H1 (cell line): ENCODE results near the gene RBM4B. TPM values are rescaled to one million over a fixed set of nuclear protein-coding genes. Genes with fewer than 3 reads are reported as not detected.

Experiments
- CTCF ChIA-PET: fragments of 300-600 bp; sonication (Branson Sonifier 250); formaldehyde crosslinking; loops from one replicate; lab custom pipeline; 2021; ENCODE audit not compliant: partially characterized antibody; lab: Charles Lee
- POLR2A ChIA-PET: fragments of 300-600 bp; sonication (Branson Sonifier 250); formaldehyde crosslinking; loops from one replicate; lab custom pipeline; 2021; ENCODE audit warnings: inconsistent platforms; ENCODE audit not compliant: partially characterized antibody; lab: Charles Lee
- DNase-seq, 2 experiments: peaks; one replicate each; pipeline versions ENCODE4 v3.0.0 to v3.0.0-alpha.2; 2010 to 2022; ENCODE audit warnings: low spot score in 2 of 2, low read depth in 1 of 2, mixed read lengths in 1 of 2
- FAIRE-seq: peaks from 2 replicates; lab custom pipeline; 2011; peaks lifted over from hg19 to GRCh38; lab: Jason Lieb, UNC
- H2AFZ ChIP-seq: 2 replicates; pipeline ENCODE4 v1.8.1; 2012; ENCODE audit warnings: low read length, inconsistent platforms
- H2AK5ac ChIP-seq: 2 replicates; pipeline ENCODE4 v1.6.1; 2013; ENCODE audit warnings: low read depth, low read length
- H2BK120ac ChIP-seq: replicated peaks from 2 replicates; pipeline ENCODE3; 2013; ENCODE audit warnings: low read depth, low read length, inconsistent platforms
- H2BK12ac ChIP-seq: 2 replicates; pipeline ENCODE4 v1.6.1; 2013; ENCODE audit warnings: low read depth, low read length
- H2BK15ac ChIP-seq: 2 replicates; pipeline ENCODE4 v1.6.1; 2013; ENCODE audit warnings: low read length
- H2BK20ac ChIP-seq: 2 replicates; pipeline ENCODE4 v1.6.1; 2013; ENCODE audit warnings: low read length
- H2BK5ac ChIP-seq: 2 replicates; pipeline ENCODE4 v1.6.1; 2013; ENCODE audit warnings: low read depth, low read length
- H3K14ac ChIP-seq: 2 replicates; pipeline ENCODE4 v1.6.1; 2013; ENCODE audit warnings: inconsistent platforms; ENCODE audit not compliant: insufficient read length
- H3K18ac ChIP-seq: 2 replicates; pipeline ENCODE4 v1.6.1; 2013; ENCODE audit warnings: low read length; ENCODE audit errors: extremely low read depth
- H3K23ac ChIP-seq: 2 replicates; pipeline ENCODE4 v1.6.1; 2013; ENCODE audit warnings: inconsistent platforms; ENCODE audit not compliant: insufficient read length
- H3K23me2 ChIP-seq: 2 replicates; pipeline ENCODE4 v1.6.1; 2013; ENCODE audit warnings: low read depth, low read length
- H3K27ac ChIP-seq: 2 replicates; pipeline ENCODE4 v1.6.1; 2011; ENCODE audit warnings: low read depth, low read length, inconsistent platforms
- H3K27me3 ChIP-seq, 4 experiments: replicated peaks in 1 of 4; 1 replicate in 1 of 4; 2 replicates in 3 of 4; pipeline versions ENCODE4 v1.6.1 to v1.8.1; 2011 to 2013; ENCODE audit warnings: low read length in 3 of 4, mild to moderate bottlenecking in 3 of 4, inconsistent platforms in 2 of 4, mixed read lengths in 2 of 4, moderate library complexity in 1 of 4; ENCODE audit not compliant: control insufficient read depth in 3 of 4, insufficient read depth in 3 of 4; ENCODE audit errors: extremely low read depth in 1 of 4
- H3K36me3 ChIP-seq, 4 experiments: 2 replicates each; pipeline versions ENCODE4 v1.6.1 to v1.8.1; 2011 to 2013; ENCODE audit warnings: mild to moderate bottlenecking in 4 of 4, low read length in 3 of 4, moderate library complexity in 2 of 4, control low read depth in 1 of 4, inconsistent platforms in 1 of 4; ENCODE audit not compliant: insufficient read depth in 4 of 4, control insufficient read depth in 2 of 4
- H3K4ac ChIP-seq: replicated peaks from 2 replicates; pipeline ENCODE3; 2013; ENCODE audit warnings: low read length, low read depth, mixed read lengths, inconsistent platforms; ENCODE audit not compliant: insufficient read length
- H3K4me1 ChIP-seq, 4 experiments: replicated peaks in 1 of 4; 1 replicate in 1 of 4; 2 replicates in 3 of 4; pipeline versions ENCODE4 v1.6.1 to v1.8.1; 2011 to 2013; ENCODE audit warnings: low read length in 3 of 4, inconsistent platforms in 2 of 4, mixed read lengths in 1 of 4; ENCODE audit not compliant: insufficient read depth in 4 of 4, control insufficient read depth in 3 of 4
- H3K4me2 ChIP-seq, 2 experiments: 2 replicates each; pipeline versions ENCODE4 v1.6.1 to v1.8.1; 2011 to 2013; ENCODE audit warnings: low read depth in 2 of 2, low read length in 2 of 2, control low read depth in 1 of 2, inconsistent platforms in 1 of 2, mild to moderate bottlenecking in 1 of 2; ENCODE audit not compliant: insufficient read depth in 1 of 2
- H3K4me3 ChIP-seq, 4 experiments: fragments of 200-600, 300-600 bp in 1 of 4; sonication (generic), shearing (Covaris generic), sonication (Bioruptor Twin) in 1 of 4; 2 replicates each; pipeline versions ENCODE4 v1.5.1 to v1.8.1; 2011 to 2016; ENCODE audit warnings: low read length in 4 of 4, low read depth in 3 of 4, control low read depth in 2 of 4, inconsistent platforms in 2 of 4, mild to moderate bottlenecking in 2 of 4, mixed read lengths in 1 of 4, moderate library complexity in 1 of 4; ENCODE audit not compliant: insufficient read depth in 2 of 4; ENCODE audit errors: extremely low read depth in 1 of 4
- H3K56ac ChIP-seq: replicated peaks from 2 replicates; pipeline ENCODE3; 2013; ENCODE audit warnings: low read depth, mild to moderate bottlenecking, mixed read lengths, low read length, inconsistent platforms; ENCODE audit not compliant: insufficient read length
- H3K79me1 ChIP-seq: 2 replicates; pipeline ENCODE4 v1.6.1; 2013; ENCODE audit warnings: low read depth, low read length, control low read depth
- H3K79me2 ChIP-seq, 2 experiments: 2 replicates each; pipeline versions ENCODE4 v1.6.1 to v1.8.1; 2012 to 2013; ENCODE audit warnings: low read length in 2 of 2, mild to moderate bottlenecking in 2 of 2, inconsistent platforms in 1 of 2; ENCODE audit not compliant: insufficient read depth in 2 of 2, control insufficient read depth in 1 of 2
- H3K9ac ChIP-seq, 4 experiments: replicated peaks in 1 of 4; 1 replicate in 1 of 4; 2 replicates in 3 of 4; pipeline versions ENCODE4 v1.6.1 to v1.8.1; 2011 to 2013; ENCODE audit warnings: low read depth in 3 of 4, low read length in 3 of 4, control low read depth in 2 of 4, mild to moderate bottlenecking in 2 of 4, moderate library complexity in 2 of 4, inconsistent platforms in 1 of 4; ENCODE audit errors: extremely low read depth in 1 of 4
- H3K9me3 ChIP-seq, 2 experiments: 2 replicates each; pipeline versions ENCODE4 v1.6.1 to v1.8.1; 2012 to 2013; ENCODE audit warnings: mild to moderate bottlenecking in 2 of 2, moderate library complexity in 2 of 2, control low read depth in 1 of 2, inconsistent platforms in 1 of 2, low read depth in 1 of 2, low read length in 1 of 2, mixed read lengths in 1 of 2; ENCODE audit not compliant: insufficient read depth in 2 of 2
- H4K20me1 ChIP-seq, 2 experiments: replicated peaks in 1 of 2; 2 replicates each; pipeline versions ENCODE3 to v1.8.1; 2011 to 2013; ENCODE audit warnings: inconsistent platforms in 2 of 2, low read length in 2 of 2, mild to moderate bottlenecking in 1 of 2; ENCODE audit not compliant: insufficient read depth in 2 of 2, control insufficient read depth in 1 of 2
- H4K5ac ChIP-seq: 2 replicates; pipeline ENCODE4 v1.6.1; 2013; ENCODE audit warnings: low read length, low read depth, mixed read lengths, inconsistent platforms; ENCODE audit not compliant: insufficient read length
- H4K8ac ChIP-seq: 2 replicates; pipeline ENCODE4 v1.8.0; 2013; ENCODE audit warnings: mild to moderate bottlenecking, moderate library complexity, low read length, inconsistent platforms; ENCODE audit not compliant: insufficient read depth; ENCODE audit errors: extremely low read depth
- H4K91ac ChIP-seq: replicated peaks from 2 replicates; pipeline ENCODE3; 2013; ENCODE audit warnings: low read length, mixed read lengths, inconsistent platforms; ENCODE audit not compliant: insufficient read length
- CBX8 ChIP-seq: fragments of 300-800, 300-1000 bp; sonication (generic); IDR thresholded peaks from 2 replicates; pipeline ENCODE4 v1.7.1; 2016; ENCODE audit warnings: low read depth, low read length, borderline replicate concordance
- NRF1 ChIP-seq: IDR thresholded peaks from 2 replicates; pipeline ENCODE4 v1.6.1; 2011; ENCODE audit warnings: mild to moderate bottlenecking, low read depth, low read length, improper control_type of control experiment
- WGBS, 2 experiments: shearing (Covaris generic) in 1 of 2; methylation state at CpG; one replicate each; pipeline versions ENCODE4 v1.1.6 to v1.1.7; 2013 to 2015; ENCODE audit warnings: low lambda C conversion rate in 2 of 2, mixed read lengths in 2 of 2, inconsistent platforms in 1 of 2, low coverage in 1 of 2, missing lambda C conversion rate in 1 of 2; ENCODE audit not compliant: insufficient replicate concordance in 2 of 2, insufficient coverage in 1 of 2, insufficient read length in 1 of 2; ENCODE audit errors: extremely low coverage in 1 of 2, missing lambda C conversion rate in 1 of 2; 5-methylcytosine and 5-hydroxymethylcytosine counted together
- polyA plus RNA-seq, 7 experiments: library from polyadenylated mRNA; depleted of rRNA in 3 of 7; stranded (reverse) in 5 of 7; unstranded in 2 of 7; fragments of >200 nt in 5 of 7; fragments of 200-250 nt in 2 of 7; gene quantifications; 1 replicate in 5 of 7; 2 replicates in 1 of 7; 4 replicates in 1 of 7; pipeline versions ENCODE4 v1.2.1 to v1.2.3, GENCODE V29; 2011 to 2013; ENCODE audit warnings: missing spikeins in 2 of 7, mixed read lengths in 2 of 7
- total RNA-seq: library from RNA; stranded (reverse); fragmentation: NEBNext Ultra II Directional; extraction: Animal tissue kit (Norgen Biotek cat#: 25700); gene quantifications from 2 replicates; pipeline ENCODE4 v1.2.1, GENCODE V29; 2021

RBM4B gene
- total and polyA plus RNA-seq, 2 of the 8 experiments (the other 6 are each of a cell fraction or from before 2014, with no cell fraction given), result 27.5 to 30.5 TPM

DNA sequence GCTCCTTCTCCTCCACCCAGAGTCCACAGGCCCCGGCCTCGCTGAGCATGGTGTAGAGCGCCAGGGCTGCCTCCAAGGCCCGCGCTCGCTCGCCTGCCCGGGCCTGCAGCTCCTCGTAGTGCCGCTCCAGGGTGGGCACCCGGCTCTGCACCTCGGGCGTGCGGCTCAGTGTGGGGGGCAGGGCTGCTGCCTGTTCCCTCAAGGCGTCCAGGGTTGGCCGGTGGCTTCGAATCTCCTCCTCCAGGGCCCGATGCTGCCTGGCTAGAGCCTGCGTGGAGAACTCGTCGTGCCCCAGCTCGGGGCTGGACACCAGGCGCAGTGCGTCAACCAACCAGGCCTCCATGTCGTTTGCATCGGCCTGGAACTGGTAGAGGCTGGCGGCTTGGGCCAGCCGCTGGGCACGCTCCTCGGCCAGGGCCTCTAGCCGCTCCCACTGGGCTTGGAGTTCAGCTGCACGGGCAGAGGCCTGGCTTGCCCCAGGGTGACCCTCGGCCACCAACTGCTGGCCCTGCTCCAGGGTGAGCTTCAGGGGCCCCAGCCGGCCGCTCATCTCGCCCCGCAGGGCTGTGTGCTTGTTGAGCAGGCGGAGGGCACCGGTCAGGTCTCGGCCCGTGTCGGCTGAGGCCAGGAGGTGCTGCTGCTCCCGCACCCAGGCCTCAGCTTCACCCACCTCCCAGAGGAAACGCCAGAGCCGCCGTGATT is 27.1 kb upstream of the RBM4B start:
- peaks cover 21 to 66% (median 47%) of the 10 kb centered on the region in 4 experiments; a peak in 7 of 8 replicates for H3K36me3 ChIP-seq
- 95% methylated on average over 44 of the region's 46 CpGs; no CpG with 5 or more reads in 1 of the 2 experiments for WGBS, 2 experiments
- no peaks in the 10 kb centered on the region for H3K27me3 ChIP-seq
- POLR2A ChIA-PET, result interaction anchor here (0.7 kb wide), 1 partner anchor 194 kb away, joined by 3 read pairs; the partner anchor contains the start of gene BBS1
- no peak overlapping the region for H2BK5ac ChIP-seq
- H2BK12ac ChIP-seq, result no peak overlapping the region
- no peaks in the 10 kb centered on the region for H3K23me2 ChIP-seq
- no peak overlapping the region for H2BK15ac ChIP-seq
- no peak overlapping the region for H3K56ac ChIP-seq
- no peaks in the 10 kb centered on the region for H3K79me2 ChIP-seq
- FAIRE-seq, result no peak
- no peak overlapping the region for H3K4me3 ChIP-seq
- H3K9me3 ChIP-seq, result no peaks in the 10 kb centered on the region
- no peak overlapping the region for H3K18ac ChIP-seq
- no peak overlapping the region for H3K27ac ChIP-seq
- H2BK20ac ChIP-seq, result no peak overlapping the region
- no peaks in the 10 kb centered on the region for H3K4me1 ChIP-seq
- no peak overlapping the region for H2BK120ac ChIP-seq
- H4K8ac ChIP-seq, result no peak overlapping the region
- CTCF ChIA-PET, result interaction anchor here (1.1 to 1.8 kb wide), 5 partner anchors 8 to 147 kb away, joined by 4 to 6 read pairs (median 4); no protein-coding TSS in a partner anchor
- no peak for TF ChIP-seq CBX8
- TF ChIP-seq NRF1, result no peak
- no peak overlapping the region for H3K9ac ChIP-seq
- no peak overlapping the region for H3K14ac ChIP-seq
- H2AFZ ChIP-seq, result no peak overlapping the region
- peaks cover 0 to 2% of the 10 kb centered on the region in 2 experiments for H4K20me1 ChIP-seq
- no peak overlapping the region for H3K4ac ChIP-seq
- no peak overlapping the region for H3K4me2 ChIP-seq
- H3K23ac ChIP-seq, result no peak overlapping the region
- no peak for DNase-seq
- H4K91ac ChIP-seq, result no peak overlapping the region
- no peak overlapping the region for H2AK5ac ChIP-seq
- no peaks in the 10 kb centered on the region for H3K79me1 ChIP-seq
- no peak overlapping the region for H4K5ac ChIP-seq
